Smooth muscle cell (in vitro differentiated cells): ENCODE results near the gene RRP12. TPM values are rescaled to one million over a fixed set of nuclear protein-coding genes. Genes with fewer than 3 reads are reported as not detected.
A peak's percentile ranks its signal among the peaks of the same experiment; 100 is the strongest.

Experiments used
- DNase-seq: peaks from one replicate; lab custom pipeline; 2025; ENCODE audit not compliant: unreplicated experiment; lab: John Stamatoyannopoulos, UW
- H2AFZ ChIP-seq: fragments of 200-600 bp; sonication (generic); 2 replicates; pipeline ENCODE4 v1.6.0; 2016; ENCODE audit warnings: antibody characterized with exemption, low read depth, mild to moderate bottlenecking
- H3F3A ChIP-seq: fragments of 200-600 bp; sonication (generic); 2 replicates; pipeline ENCODE4 v1.6.0; 2017; ENCODE audit warnings: antibody characterized with exemption, low read depth
- H3K27ac ChIP-seq: fragments of 200-600 bp; sonication (generic); 2 replicates; pipeline ENCODE4 v1.5.1; 2016; ENCODE audit warnings: low read depth, mild to moderate bottlenecking
- H3K27me3 ChIP-seq: fragments of 200-600 bp; sonication (generic); 2 replicates; pipeline ENCODE4 v1.6.1; 2016; ENCODE audit warnings: low read depth, mild to moderate bottlenecking
- H3K36me3 ChIP-seq: fragments of 200-600 bp; sonication (generic); 2 replicates; pipeline ENCODE4 v1.5.1; 2016; ENCODE audit warnings: low read depth
- H3K4me1 ChIP-seq: fragments of 200-600 bp; sonication (generic); 2 replicates; pipeline ENCODE4 v1.5.1; 2016; ENCODE audit warnings: low read depth
- H3K4me2 ChIP-seq: fragments of 200-600 bp; sonication (generic); 2 replicates; pipeline ENCODE4 v1.6.0; 2016; ENCODE audit warnings: mild to moderate bottlenecking
- H3K4me3 ChIP-seq: fragments of 200-600 bp; sonication (generic); 2 replicates; pipeline ENCODE4 v1.5.1; 2016; ENCODE audit warnings: mild to moderate bottlenecking
- H3K79me2 ChIP-seq: fragments of 200-600 bp; sonication (generic); 2 replicates; pipeline ENCODE4 v1.6.0; 2016; ENCODE audit warnings: low read depth, mild to moderate bottlenecking
- H3K9ac ChIP-seq: fragments of 200-600 bp; sonication (generic); 2 replicates; pipeline ENCODE4 v1.6.0; 2016; ENCODE audit warnings: low read depth
- H3K9me3 ChIP-seq: fragments of 200-600 bp; sonication (generic); replicated peaks from 2 replicates; pipeline ENCODE4 v1.5.1; 2016; ENCODE audit warnings: low read depth
- H4K20me1 ChIP-seq: fragments of 200-600 bp; sonication (generic); 2 replicates; pipeline ENCODE4 v1.6.0; 2016; ENCODE audit warnings: low read depth
- CTCF ChIP-seq: fragments of 200-600 bp; sonication (generic); IDR thresholded peaks from 2 replicates; pipeline ENCODE4 v1.5.1; 2017; ENCODE audit warnings: borderline replicate concordance, mild to moderate bottlenecking, antibody characterized with exemption; ENCODE audit not compliant: insufficient read depth, poor library complexity, severe bottlenecking
- WGBS: methylation state at CpG from one replicate; pipeline ENCODE4 v1.1.7; 2016; ENCODE audit warnings: low lambda C conversion rate; 5-methylcytosine and 5-hydroxymethylcytosine counted together
- polyA plus RNA-seq: library from polyadenylated mRNA; unstranded; fragments of >200 nt; fragmentation: Nextera tagmentation; extraction: Ambion mirVana; gene quantifications from 2 replicates; pipeline ENCODE4 v1.2.1, GENCODE V29; 2016
- total RNA-seq: library from RNA; depleted of rRNA; stranded (reverse); fragments of >200 nt; gene quantifications from 2 replicates; pipeline ENCODE4 v1.2.3, GENCODE V29; 2014

Gene RRP12
- total and polyA plus RNA-seq, 2 experiments from 2014 or later, result 14.1 to 18.8 TPM

GRCh38 chr10:97332591-97333350 is 68.4 kb downstream of the RRP12 start:
- H4K20me1 ChIP-seq, result no peaks in the 10 kb centered on the region
- 9% methylated on average over 18 of the region's 18 CpGs for WGBS
- peak overlapping the region; percentile 62 for H3K27ac ChIP-seq
- peak overlapping the region; percentile 80 for H3K4me3 ChIP-seq
- H3K4me2 ChIP-seq, result peak overlapping the region; percentile 87
- no peaks in the 10 kb centered on the region for H3K36me3 ChIP-seq
- H3K9me3 ChIP-seq, result no peaks in the 10 kb centered on the region
- no peak for DNase-seq
- H3K9ac ChIP-seq, result peak overlapping the region; percentile 31
- TF ChIP-seq CTCF, result peak; percentile 12
- H3K4me1 ChIP-seq, result peaks cover 25% of the 10 kb centered on the region
- H3F3A ChIP-seq, result peaks cover 9% of the 10 kb centered on the region
- H3K79me2 ChIP-seq, result peaks cover 20% of the 10 kb centered on the region
- peaks cover 6% of the 10 kb centered on the region for H3K27me3 ChIP-seq
- peak overlapping the region; percentile 37 for H2AFZ ChIP-seq

GRCh38 chr10:97331153-97331703 is 69.9 kb downstream of the RRP12 start:
- Histone ChIP-seq H3K9me3 (no peaks in the 10 kb centered on the region), H3K36me3 (no peaks in the 10 kb centered on the region), H3F3A (no peaks in the 10 kb centered on the region), H3K4me1 (peaks cover 18% of the 10 kb centered on the region), H3K79me2 (peaks cover 20% of the 10 kb centered on the region), H3K4me3 (peak overlapping the region; percentile 80), H3K4me2 (peak overlapping the region; percentile 87), H3K9ac (no peak overlapping the region), H4K20me1 (no peaks in the 10 kb centered on the region), H3K27me3 (peaks cover 5% of the 10 kb centered on the region), H2AFZ (no peak overlapping the region), H3K27ac (no peak overlapping the region)
- 75% methylated on average over 6 of the region's 6 CpGs for WGBS
- DNase-seq, result no peak
- TF ChIP-seq CTCF, result no peak

DNA sequence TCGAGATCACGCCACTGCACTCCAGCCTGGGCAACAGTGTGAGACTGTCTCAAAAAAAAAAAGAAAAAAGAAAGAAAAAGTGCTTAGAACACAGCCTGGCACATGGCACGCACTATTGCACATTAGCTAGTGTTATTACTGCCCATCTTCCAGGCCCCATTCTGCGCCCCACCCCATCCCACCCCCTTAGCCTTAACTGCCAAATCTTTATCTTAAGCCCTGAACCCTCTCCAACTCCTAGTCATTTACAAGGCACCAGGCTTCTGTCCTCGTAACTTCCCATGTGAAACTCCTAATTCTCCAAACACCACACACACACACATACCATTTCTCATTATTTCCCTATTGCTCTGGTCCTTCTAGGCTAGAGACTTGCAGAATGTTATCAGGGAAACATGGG is 71.4 kb downstream of the RRP12 start:
- no peak for TF ChIP-seq CTCF
- no peak overlapping the region for H3K4me2 ChIP-seq
- no peaks in the 10 kb centered on the region for H3F3A ChIP-seq

More for the DNA sequence above, 71.4 kb downstream of the RRP12 start:
- no peak overlapping the region for H3K4me3 ChIP-seq
- 88% methylated on average over 5 of the region's 5 CpGs for WGBS
- peaks cover 13% of the 10 kb centered on the region for H3K4me1 ChIP-seq
- no peak overlapping the region for H3K27ac ChIP-seq
- no peak overlapping the region for H2AFZ ChIP-seq
- H4K20me1 ChIP-seq, result no peaks in the 10 kb centered on the region
- H3K9me3 ChIP-seq, result no peaks in the 10 kb centered on the region
- no peak overlapping the region for H3K9ac ChIP-seq
- no peak for DNase-seq
- no peaks in the 10 kb centered on the region for H3K36me3 ChIP-seq
- peaks cover 20% of the 10 kb centered on the region for H3K79me2 ChIP-seq
- H3K27me3 ChIP-seq, result no peaks in the 10 kb centered on the region
